Measurements from ENCODE around the gene PLSCR3.
A peak's percentile ranks its signal among the peaks of the same experiment; 100 is the strongest.

PLSCR3 gene

DNA sequence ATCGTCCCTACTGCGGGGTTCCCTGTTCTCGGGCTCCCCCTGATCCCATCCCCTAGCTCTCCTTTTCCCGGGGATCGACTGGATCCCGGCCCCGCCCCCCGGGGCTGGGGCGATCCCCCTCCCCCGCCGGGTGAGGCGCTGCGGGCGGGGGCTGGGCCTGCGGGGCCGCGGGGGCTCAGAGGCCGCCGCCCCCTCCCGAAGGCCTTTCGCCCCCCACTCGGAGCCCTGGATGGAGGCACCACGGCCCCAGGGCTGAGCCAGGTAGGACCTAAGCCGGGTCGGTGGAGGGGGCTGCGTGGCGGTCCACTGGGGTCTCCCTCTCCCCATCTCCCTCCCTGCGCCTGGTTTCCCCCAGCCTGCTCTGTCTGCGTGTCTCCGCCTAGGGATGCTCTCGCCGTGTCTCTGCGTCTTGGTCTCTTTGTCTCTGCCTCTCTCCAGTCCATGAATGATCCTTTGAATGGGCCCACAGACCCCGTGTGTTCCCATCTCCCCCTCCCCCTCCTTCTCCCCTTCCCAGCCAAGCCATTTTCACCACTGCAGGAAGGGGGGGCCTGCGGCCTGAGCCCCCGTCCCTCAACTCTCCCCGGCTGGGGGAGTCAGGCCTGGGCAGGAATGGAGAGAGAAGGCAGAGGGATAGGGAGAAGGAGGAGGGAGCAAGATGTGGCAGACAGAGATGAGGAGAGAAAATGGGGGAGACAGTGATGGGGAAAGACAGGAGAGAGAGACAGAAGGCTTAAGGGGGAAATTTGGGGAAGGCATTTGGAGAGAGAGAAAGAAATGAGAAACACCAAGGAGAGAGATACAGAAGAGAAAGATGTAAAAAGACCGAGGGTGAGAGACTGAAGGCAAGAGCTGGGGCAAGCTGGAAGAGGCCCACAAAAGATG is 11.3 kb upstream of the PLSCR3 start:
- no peak for DNase-seq

GRCh38 chr17:7404737-7405349 is 10.5 kb upstream of the PLSCR3 start:
- peak; percentile 71 for DNase-seq

DNA sequence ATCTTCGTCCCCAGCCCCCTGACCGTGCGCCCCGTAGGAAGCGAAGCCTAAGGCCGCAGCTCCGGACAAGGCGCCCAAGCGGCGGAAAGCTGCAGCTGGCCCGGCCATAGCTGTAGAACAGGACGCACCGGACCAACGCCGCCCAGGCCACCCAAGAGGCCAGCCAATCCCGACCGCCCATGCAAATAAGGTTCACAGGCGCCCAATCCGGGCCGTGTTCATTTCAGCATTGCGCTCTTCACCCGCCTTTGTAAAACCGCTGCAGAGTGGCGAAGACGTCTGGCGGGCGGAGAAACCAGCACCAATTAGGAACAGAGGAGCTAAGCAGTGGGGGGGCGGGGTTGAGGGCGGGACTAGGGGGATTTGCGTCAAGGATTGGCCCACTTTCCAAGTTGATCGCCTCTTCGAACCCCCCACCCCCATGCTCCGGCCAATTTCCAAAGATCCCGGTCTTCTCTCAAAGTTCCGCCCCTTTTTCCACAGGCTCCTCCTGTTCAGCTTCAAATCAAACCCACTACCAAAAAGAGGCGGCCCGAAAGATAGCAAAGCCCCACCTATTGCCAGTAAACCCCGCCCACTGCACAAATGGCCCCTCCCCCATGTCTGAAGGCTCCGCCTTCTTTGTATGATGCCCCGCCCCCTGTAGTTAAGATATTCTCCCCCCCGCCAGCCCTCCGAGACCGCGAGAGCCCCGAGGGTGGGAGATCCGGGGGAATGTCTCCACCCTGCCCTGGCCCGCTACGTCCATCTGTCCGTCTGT is 9.8 kb upstream of the PLSCR3 start, which contains the start of gene TMEM256:
TSS of gene TMEM256 (minus strand) at position 121 of the 760 bp plus-strand sequence. CDS start at position 108, 13 bp downstream.
- DNase-seq: peak; percentile 92

GRCh38 chr17:7403727-7403976 is 9.3 kb upstream of the PLSCR3 start:
- no peak for DNase-seq

GRCh38 chr17:7403043-7403726 is 8.9 kb upstream of the PLSCR3 start:
- DNase-seq: peak; percentile 23

DNA sequence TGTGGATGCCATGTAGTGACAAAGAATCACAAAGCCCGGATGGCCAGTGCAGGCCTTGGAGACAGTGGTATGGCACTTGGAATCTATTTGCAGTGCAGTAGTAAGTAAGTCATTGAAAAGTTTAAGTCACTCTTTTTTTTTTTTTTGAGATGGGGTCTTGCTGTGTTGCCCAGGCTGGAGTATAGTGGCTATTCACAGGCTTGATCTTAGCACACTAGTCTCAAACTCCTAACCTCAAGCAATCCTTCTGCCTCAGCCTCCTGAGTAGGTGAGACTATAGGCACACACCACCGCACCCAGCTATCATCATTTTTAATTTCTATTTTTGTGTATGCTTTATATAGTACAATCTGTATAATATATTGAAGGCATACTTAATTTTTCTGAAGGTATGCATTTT is 4.3 kb upstream of the PLSCR3 start:
- no peak for DNase-seq

GRCh38 chr17:7396147-7396546 is 1.8 kb upstream of the PLSCR3 start:
- DNase-seq: no peak

DNA sequence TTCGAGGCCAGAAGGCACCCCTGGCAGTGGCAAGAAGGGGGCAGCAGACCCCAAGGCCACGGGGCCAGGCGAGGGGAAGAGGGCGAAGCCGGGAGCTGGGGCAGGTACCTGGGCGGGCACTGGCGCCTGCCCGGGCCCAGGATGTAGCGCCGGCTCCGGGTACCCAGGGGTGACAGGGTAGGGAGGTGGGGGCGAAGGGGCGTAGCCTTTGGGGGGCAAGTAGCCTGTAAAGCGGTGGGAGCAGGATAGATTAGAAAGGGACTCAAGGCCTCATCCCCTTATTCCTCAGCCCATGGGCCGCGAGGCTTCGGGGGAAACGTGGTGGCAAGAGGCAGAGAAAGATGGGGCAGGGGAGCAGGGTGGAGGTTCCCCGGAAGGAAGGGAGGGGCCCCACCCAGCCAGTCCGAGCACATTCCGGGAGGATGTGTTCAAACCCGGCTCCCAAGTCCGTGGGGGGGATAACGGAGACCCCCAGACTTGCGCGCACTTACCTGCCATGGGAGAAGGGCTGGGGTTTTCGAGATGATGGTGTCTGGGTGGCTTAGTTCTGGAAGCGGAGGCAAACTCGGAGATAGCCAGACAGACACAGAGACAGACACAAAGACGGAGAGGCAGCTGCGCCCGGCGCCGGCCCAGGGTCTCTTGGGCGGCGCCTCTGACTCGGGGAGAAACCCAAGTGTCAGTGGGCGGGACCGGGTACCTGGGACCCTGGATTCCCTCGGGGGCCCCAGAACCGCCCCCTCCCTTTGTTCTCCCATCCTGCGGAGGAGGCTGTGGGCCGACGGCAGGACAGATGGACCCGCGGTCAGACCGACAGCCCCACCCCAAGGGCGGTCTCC is 493 bp downstream of the PLSCR3 start:
- DNase-seq: peak; percentile 59

- DNase-seq: no peak
These were observed 1.4 kb downstream of the PLSCR3 start for GRCh38 chr17:7392696-7393612.

DNA sequence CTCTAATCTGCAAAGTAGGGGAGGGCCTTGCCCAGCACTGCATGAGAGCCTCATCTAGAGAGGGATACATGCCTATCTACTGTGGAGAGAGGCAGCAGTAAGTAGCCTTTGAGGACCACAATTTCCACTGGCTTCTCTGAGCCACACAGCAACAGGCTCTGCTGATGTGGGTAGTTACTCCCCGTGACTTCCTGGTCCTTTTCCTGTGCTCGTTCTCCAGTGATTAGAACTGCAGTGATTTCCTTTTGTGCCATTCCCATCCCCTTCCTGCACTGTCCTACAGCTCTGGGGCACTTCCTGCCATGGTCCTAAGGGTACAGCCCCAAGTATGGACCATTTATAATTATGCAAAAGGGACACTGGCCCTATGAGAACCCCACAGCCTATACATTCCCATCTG is 3.0 kb downstream of the PLSCR3 start:
- DNase-seq: no peak

GRCh38 chr17:7389924-7390910 is 4.1 kb downstream of the PLSCR3 start:
- no peak for DNase-seq

DNA sequence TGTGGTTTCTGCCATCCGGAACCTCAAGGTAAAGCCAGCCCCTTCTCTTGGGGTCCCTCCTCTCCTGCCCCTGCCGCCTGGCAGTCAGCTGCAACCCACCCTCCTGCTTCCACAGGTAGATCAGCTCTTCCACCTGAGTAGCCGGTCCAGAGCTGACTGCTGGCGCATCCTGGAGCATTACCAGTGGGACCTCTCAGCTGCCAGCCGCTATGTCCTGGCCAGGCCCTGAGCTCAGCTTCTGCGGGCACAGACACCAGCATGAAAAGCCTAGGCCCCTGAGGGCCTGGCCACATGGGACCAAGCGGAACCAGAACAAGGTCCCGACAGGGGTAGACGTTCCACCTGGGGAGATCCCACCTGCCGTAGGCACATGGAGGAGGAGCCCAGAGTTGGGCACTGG is 5.5 kb downstream of the PLSCR3 start:
- DNase-seq: no peak

DNA sequence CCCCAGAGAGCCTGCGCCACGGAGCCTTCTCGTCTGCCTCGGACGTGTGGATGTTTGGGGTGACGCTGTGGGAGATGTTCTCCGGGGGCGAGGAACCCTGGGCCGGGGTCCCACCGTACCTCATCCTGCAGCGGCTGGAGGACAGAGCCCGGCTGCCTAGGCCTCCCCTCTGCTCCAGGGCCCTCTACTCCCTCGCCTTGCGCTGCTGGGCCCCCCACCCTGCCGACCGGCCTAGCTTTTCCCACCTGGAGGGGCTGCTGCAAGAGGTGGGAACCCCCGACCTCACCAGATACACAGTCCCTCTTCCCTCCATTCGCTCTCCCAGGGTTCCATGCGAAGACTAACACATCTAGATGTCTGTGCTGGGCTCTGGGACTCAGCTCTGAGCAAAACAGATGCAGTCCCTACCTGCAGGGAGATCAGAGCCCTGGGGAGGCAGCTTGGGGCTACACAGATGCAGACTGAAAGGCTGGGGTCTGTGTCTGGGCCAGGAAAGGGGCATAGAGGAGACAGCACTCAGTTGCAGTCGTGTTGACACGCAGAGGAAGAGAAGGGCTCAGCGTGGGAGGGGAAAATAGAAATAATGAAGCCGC is 9.7 kb downstream of the PLSCR3 start:
- no peak for DNase-seq

GRCh38 chr17:7383742-7384488 is 10.4 kb downstream of the PLSCR3 start:
- DNase-seq: peak; percentile 78

DNA sequence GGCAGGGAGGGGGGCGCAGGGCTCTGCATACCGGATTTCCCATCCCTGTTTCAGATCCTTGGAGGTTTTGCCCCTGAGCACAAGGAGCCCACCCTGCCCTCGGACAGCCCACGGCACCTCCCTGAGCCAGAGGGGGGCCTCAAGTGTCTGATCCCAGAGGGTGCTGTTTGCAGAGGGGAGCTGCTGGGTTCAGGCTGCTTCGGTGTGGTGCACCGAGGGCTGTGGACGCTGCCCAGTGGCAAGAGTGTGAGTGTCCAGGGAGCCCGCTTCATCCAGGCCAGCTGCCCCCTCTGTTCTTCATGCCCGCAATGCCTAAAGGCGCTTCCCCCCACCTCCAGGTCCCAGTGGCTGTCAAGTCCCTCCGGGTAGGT is 11.0 kb downstream of the PLSCR3 start:
- DNase-seq: no peak

GRCh38 chr17:7382901-7383300 is 11.4 kb downstream of the PLSCR3 start:
- no peak for DNase-seq

DNA sequence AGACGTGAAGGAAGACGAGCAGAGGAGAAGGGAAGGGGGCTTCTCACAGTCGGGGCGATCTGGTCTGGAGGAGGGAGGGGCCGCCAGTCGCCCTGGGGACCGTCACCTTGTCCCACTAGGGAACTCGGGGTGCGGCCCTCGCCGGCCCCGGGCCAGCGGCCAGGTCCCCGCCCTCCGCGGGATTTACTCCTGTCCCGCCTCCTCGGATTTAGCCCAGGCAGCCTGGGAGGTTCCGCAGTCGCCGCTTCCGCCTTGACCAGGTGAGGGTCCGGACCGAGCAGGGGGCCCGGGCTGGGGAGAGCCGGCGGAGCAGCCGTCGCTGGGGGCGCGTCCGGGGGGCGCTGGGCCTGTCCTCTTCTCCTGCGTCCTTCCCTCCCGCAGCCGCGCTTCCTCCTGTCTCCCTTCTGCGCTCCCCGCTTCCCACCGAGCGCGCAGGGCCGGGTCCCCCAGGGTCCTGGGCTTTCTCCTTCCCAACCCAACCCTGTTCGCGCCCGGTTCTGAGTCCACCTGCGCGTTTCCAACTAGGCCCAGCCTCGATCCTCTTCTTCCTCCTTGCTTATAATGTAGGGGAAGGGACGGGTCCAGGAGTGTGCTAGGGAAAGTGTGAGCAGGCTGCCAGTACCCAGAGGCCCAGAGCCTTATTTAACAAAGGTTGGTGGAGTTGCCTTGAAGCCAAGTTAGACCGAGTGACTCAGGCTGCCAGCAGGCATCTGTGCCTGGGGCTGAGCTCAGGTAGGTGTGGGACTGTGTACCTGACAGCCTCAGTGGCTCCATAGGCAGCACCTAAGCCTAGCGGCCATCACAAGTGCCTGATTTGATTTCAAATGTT is 13.3 kb downstream of the PLSCR3 start, which contains the start of gene TNK1:
TSS of gene TNK1 (plus strand) at position 235 of the 829 bp plus-strand sequence. CDS start 1,838 bp downstream, outside the sequence.
- no peak for DNase-seq

- no peak for DNase-seq
These were observed 14.0 kb downstream of the PLSCR3 start for GRCh38 chr17:7380321-7380720.
